ENCODE results near the gene LSG1. TPM values are rescaled to one million over a fixed set of nuclear protein-coding genes. Genes with fewer than 3 reads are reported as not detected.
"Not testable (repeated sequence)": the region's sequence is repeated elsewhere in the genome, so short reads cannot be mapped to it uniquely, and the experiment has no call there.

Gene LSG1
- total and polyA plus RNA-seq, 2 donors = 19.7 to 44.1 TPM

GRCh38 chr3:194630681-194631080, 41.3 kb downstream of the LSG1 start:
- not testable (repeated sequence) for H3K27ac ChIP-seq (ENCODE audit: low read depth); DNase-seq (ENCODE audit: extremely low spot score); H3K4me3 ChIP-seq (ENCODE audit: low read depth, low read length); H3K36me3 ChIP-seq (ENCODE audit: insufficient read depth); H3K4me1 ChIP-seq (ENCODE audit: insufficient read depth)
- WGBS = 94% methylated on average over 29 of the region's 29 CpGs

DNA sequence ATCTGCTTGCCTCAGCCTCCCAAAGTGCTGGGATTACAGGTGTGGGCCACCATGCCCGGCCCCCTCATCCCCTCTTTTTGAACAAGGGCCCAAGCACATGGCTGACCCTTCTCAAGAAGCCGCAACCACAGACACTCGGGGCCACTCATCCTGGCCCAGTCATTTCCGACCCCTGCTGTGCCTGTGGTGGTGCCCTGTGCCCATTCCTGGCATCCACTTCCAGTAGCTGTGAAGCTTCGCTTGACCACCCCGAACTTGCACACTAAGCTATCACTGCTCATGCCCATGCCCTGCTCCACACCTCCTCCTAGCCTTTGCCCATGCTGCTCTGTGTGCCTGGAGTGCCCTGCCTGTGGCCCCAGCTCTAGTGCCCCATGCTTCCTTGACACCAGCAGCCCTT, 47.0 kb downstream of the LSG1 start:
- Histone ChIP-seq H3K4me3 (ENCODE audit: low read depth, low read length) (no peak overlapping the region), H3K27ac (ENCODE audit: low read depth) (no peak overlapping the region), H3K4me1 (ENCODE audit: insufficient read depth) (no peaks in the 10 kb centered on the region), H3K36me3 (ENCODE audit: insufficient read depth) (no peaks in the 10 kb centered on the region)
- no peak for DNase-seq (ENCODE audit: extremely low spot score)
- whole genome bisulfite sequencing = 96% methylated on average over 6 of the region's 6 CpGs

GRCh38 chr3:194623449-194624290, 48.3 kb downstream of the LSG1 start:
- no peaks in the 10 kb centered on the region for H3K4me1 ChIP-seq (ENCODE audit: insufficient read depth)
- DNase-seq (ENCODE audit: extremely low spot score) = no peak
- 94% methylated on average over 25 of the region's 25 CpGs for WGBS
- H3K4me3 ChIP-seq (ENCODE audit: low read depth, low read length) = no peak overlapping the region
- H3K36me3 ChIP-seq (ENCODE audit: insufficient read depth) = no peaks in the 10 kb centered on the region
- H3K27ac ChIP-seq (ENCODE audit: low read depth) = no peak overlapping the region

DNA sequence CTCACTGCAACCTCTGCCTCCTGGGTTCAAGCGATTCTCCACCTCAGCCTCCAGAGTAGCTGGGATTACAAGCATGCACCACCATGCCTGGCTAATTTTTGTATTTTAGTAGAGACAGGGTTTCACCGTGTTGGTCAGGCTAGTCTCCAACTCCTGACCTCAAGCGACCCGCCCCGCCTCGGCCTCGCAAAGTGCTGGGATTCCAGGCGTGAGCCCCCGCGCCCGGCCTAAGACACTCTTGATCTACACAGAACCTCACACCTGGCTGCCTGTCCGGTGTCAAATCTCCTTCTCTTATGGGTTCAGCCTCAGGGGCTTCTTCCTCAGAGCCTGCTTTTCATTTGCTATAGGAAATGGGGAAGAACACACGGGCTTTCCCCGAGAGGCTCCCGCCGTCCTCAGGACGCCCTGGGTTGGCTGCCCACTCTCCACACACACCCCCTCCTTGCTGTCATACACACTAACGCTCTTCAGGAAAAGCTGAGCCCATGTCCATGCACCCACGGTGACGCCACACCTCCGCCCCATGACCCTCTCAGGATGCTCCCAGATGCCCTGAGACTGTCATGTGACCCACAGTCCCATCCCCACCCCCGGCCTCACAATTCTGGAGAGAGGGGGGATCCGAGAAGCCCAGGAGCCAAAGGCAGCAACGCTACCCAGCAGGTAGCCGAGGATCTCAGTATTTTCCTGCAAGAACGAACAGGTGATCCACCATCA, 49.2 kb downstream of the LSG1 start:
- no peak overlapping the region for H3K4me3 ChIP-seq (ENCODE audit: low read depth, low read length)
- no peaks in the 10 kb centered on the region for H3K4me1 ChIP-seq (ENCODE audit: insufficient read depth)
- no peaks in the 10 kb centered on the region for H3K36me3 ChIP-seq (ENCODE audit: insufficient read depth)
- no peak overlapping the region for H3K27ac ChIP-seq (ENCODE audit: low read depth)
- WGBS = 91% methylated on average over 26 of the region's 26 CpGs
- DNase-seq (ENCODE audit: extremely low spot score) = no peak

GRCh38 chr3:194621947-194622346, 50.0 kb downstream of the LSG1 start:
- no peak overlapping the region for H3K27ac ChIP-seq (ENCODE audit: low read depth)
- WGBS = 92% methylated on average over 14 of the region's 14 CpGs
- no peaks in the 10 kb centered on the region for H3K4me1 ChIP-seq (ENCODE audit: insufficient read depth)
- no peak for DNase-seq (ENCODE audit: extremely low spot score)
- no peak overlapping the region for H3K4me3 ChIP-seq (ENCODE audit: low read depth, low read length)
- no peaks in the 10 kb centered on the region for H3K36me3 ChIP-seq (ENCODE audit: insufficient read depth)

GRCh38 chr3:194620196-194620595, 51.8 kb downstream of the LSG1 start:
- Histone ChIP-seq H3K27ac (ENCODE audit: low read depth) (no peak overlapping the region), H3K4me1 (ENCODE audit: insufficient read depth) (no peaks in the 10 kb centered on the region), H3K36me3 (ENCODE audit: insufficient read depth) (no peaks in the 10 kb centered on the region), H3K4me3 (ENCODE audit: low read depth, low read length) (no peak overlapping the region)
- 93% methylated on average over 7 of the region's 7 CpGs for WGBS
- DNase-seq (ENCODE audit: extremely low spot score) = no peak

GRCh38 chr3:194619741-194620140, 52.2 kb downstream of the LSG1 start:
- H3K36me3 ChIP-seq (ENCODE audit: insufficient read depth) = no peaks in the 10 kb centered on the region
- no peak for DNase-seq (ENCODE audit: extremely low spot score)
- WGBS = 93% methylated on average over 9 of the region's 9 CpGs

DNA sequence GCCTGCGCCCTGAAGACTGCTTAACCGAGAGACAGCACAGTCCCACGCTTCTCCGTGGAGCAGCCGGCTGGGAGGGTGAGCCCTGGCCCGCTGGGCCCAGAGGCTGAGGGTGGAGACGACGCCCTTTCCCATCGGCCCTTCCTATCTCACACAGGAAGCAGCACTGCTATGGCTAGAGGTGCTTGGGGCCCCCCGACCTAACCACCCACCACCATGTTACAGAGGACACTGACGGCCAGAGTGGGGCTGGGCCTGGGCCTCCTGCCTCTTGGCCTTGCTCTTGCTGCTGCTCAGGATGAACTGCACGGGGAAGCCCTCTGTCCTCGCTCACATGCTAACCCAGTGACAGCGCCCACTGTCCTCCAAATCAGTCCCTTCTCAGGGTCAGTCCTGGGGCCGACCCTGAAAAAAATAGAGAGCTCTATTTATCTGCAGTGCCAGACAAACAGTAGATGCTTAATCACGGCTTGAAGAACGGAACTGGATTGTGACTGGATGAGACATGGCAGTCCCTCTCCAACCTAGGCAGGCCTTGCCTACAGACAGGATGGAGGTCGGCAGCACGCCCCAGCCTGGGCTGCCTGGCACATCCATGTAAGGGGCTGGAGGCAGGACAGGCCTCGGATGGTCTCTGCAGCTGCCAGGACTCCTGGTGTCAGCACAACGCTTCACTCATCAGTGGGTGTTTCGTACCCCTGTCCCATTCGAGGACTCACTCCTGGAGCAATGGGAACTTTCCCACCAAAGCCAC, 53.0 kb downstream of the LSG1 start:
- no peaks in the 10 kb centered on the region for H3K4me1 ChIP-seq (ENCODE audit: insufficient read depth)
- H3K36me3 ChIP-seq (ENCODE audit: insufficient read depth) = no peaks in the 10 kb centered on the region
- no peak for DNase-seq (ENCODE audit: extremely low spot score)
- 82% methylated on average over 23 of the region's 23 CpGs for WGBS
- H3K4me3 ChIP-seq (ENCODE audit: low read depth, low read length) = no peak overlapping the region
- H3K27ac ChIP-seq (ENCODE audit: low read depth) = no peak overlapping the region

More at GRCh38 chr3:194619741-194620140, 52.2 kb downstream of the LSG1 start:
- H3K27ac ChIP-seq (ENCODE audit: low read depth) = no peak overlapping the region
- H3K4me1 ChIP-seq (ENCODE audit: insufficient read depth) = no peaks in the 10 kb centered on the region
- no peak overlapping the region for H3K4me3 ChIP-seq (ENCODE audit: low read depth, low read length)

DNA sequence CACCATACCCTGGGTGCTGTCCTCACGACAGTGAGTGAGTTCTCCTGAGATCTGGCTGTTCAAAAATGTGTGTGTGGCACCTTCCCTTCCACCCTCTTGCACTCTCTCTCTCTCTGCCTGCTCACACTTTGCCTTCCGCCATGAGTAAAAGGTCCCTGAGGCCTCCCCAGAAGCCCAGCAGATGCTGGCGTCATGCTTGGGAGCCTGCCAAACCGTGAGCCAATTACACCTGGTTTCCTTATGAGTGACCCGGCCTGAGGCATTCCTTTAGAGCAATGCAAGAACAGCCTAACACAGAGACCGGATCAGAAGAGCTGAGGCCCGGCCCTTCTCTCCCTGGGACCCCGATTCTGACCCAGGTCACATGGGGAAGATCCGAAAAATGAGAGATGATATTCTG, 54.2 kb downstream of the LSG1 start:
- 87% methylated on average over 9 of the region's 9 CpGs for WGBS
- Histone ChIP-seq H3K36me3 (ENCODE audit: insufficient read depth) (no peaks in the 10 kb centered on the region), H3K4me3 (ENCODE audit: low read depth, low read length) (no peak overlapping the region), H3K27ac (ENCODE audit: low read depth) (no peak overlapping the region), H3K4me1 (ENCODE audit: insufficient read depth) (no peaks in the 10 kb centered on the region)
- DNase-seq (ENCODE audit: extremely low spot score) = no peak

DNA sequence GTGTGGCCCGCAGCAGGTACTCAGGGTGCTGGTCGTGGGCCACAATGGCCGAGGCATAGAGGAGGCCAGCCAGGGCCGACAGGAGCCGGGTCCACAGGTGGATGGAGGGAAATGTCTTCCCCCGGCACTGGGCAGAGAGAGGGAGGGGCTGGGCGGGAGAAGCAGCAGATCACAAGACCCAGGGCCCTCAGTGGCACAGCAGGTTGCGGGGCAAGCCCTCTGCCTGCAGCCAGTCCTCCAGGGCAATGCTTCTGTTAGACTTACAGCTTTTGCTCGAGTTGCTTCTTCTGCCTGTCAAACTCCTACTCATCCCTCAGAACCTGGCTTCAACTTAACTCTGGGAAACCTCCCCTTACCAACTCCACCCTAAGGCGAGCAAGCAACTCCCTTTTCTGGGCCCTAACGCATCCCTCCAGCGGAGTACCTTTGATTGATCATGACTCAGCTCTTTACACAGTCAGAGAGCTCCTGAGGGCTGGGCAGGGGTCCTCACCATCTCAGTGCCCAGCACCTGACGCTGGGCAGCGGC, 54.8 kb downstream of the LSG1 start:
- Histone ChIP-seq H3K36me3 (ENCODE audit: insufficient read depth) (no peaks in the 10 kb centered on the region), H3K27ac (ENCODE audit: low read depth) (no peak overlapping the region), H3K4me3 (ENCODE audit: low read depth, low read length) (no peak overlapping the region), H3K4me1 (ENCODE audit: insufficient read depth) (no peaks in the 10 kb centered on the region)
- DNase-seq (ENCODE audit: extremely low spot score) = no peak
- 96% methylated on average over 14 of the region's 14 CpGs for WGBS

DNA sequence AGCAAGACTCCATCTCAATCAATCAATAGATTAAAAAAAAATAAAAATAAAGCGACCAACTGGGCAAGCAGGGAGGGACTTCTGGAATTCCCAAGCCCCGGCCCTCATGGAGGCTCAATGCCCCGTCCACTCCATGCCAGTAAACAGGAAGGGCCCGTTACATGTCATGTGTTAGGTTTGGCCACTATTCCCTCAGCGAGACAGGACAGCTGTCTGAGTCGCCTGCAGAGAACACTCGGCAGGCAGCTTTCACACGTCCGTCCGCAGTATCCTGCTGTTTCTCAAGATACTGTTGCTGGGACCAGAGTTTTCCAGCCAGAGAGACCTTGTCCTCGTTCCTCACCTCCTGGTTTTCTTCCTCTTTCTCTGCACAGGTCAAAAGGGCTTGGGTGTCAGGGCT, 56.8 kb downstream of the LSG1 start:
- Histone ChIP-seq H3K4me3 (ENCODE audit: low read depth, low read length) (no peak overlapping the region), H3K4me1 (ENCODE audit: insufficient read depth) (no peaks in the 10 kb centered on the region), H3K36me3 (ENCODE audit: insufficient read depth) (no peaks in the 10 kb centered on the region), H3K27ac (ENCODE audit: low read depth) (no peak overlapping the region)
- DNase-seq (ENCODE audit: extremely low spot score) = no peak
- WGBS = 85% methylated on average over 11 of the region's 11 CpGs

GRCh38 chr3:194612221-194612620, 59.8 kb downstream of the LSG1 start:
- 72% methylated on average over 8 of the region's 8 CpGs for WGBS
- Histone ChIP-seq H3K36me3 (ENCODE audit: insufficient read depth) (no peaks in the 10 kb centered on the region), H3K4me3 (ENCODE audit: low read depth, low read length) (no peak overlapping the region), H3K27ac (ENCODE audit: low read depth) (no peak overlapping the region), H3K4me1 (ENCODE audit: insufficient read depth) (no peaks in the 10 kb centered on the region)
- no peak for DNase-seq (ENCODE audit: extremely low spot score)

DNA sequence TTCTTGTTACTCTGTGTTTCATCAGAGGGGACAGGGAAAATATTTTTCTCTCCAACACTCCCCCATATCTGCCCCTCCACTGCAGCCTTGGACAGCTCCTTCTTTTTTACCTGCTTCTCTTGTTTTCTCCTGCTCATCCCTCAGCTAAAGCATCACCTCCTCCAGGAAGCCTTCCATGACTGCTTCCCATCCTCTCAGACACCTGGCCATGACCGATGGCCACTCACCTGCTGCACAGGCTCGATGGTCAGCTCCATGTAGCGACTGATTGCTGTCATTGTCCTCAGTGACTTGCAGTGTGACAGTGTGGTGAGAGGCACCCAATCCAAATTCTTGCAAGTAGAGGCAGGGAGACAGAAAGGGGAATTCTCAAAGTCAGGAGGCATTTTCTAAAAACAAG, 61.3 kb downstream of the LSG1 start:
- no peak for DNase-seq (ENCODE audit: extremely low spot score)
- Histone ChIP-seq H3K27ac (ENCODE audit: low read depth) (no peak overlapping the region), H3K4me3 (ENCODE audit: low read depth, low read length) (no peak overlapping the region), H3K36me3 (ENCODE audit: insufficient read depth) (no peaks in the 10 kb centered on the region), H3K4me1 (ENCODE audit: insufficient read depth) (no peaks in the 10 kb centered on the region)
- WGBS = 95% methylated on average over 3 of the region's 3 CpGs

All from urinary bladder (tissue), 4 donors.